K562 (cell line): ENCODE data around the gene PAK1IP1. TPM values are rescaled to one million over a fixed set of nuclear protein-coding genes. Genes with fewer than 3 reads are reported as not detected.
A peak's percentile ranks its signal among the peaks of the same experiment; 100 is the strongest.

Experiments
- CSDE1 ChIP-seq, 2 experiments: fragments of 450-650 bp; IDR thresholded peaks; 2 replicates each; pipeline ENCODE4 v1.6.1; 2016; ENCODE audit warnings: mild to moderate bottlenecking in 1 of 2
- GATA2 ChIP-seq: sonication (generic); formaldehyde crosslinking; IDR thresholded peaks from 2 replicates; pipeline ENCODE4 v1.4.0; 2020; ENCODE audit warnings: mild to moderate bottlenecking, missing genetic modification reagents
- KHSRP ChIP-seq: fragments of 450-650 bp; IDR thresholded peaks from 2 replicates; pipeline ENCODE4 v1.6.1; 2017
- MNT ChIP-seq, 2 experiments: fragments of 450-650 bp; conservative IDR thresholded peaks; 2 replicates each; pipeline ENCODE4 v1.6.1; 2017; ENCODE audit warnings: mild to moderate bottlenecking in 2 of 2, moderate library complexity in 2 of 2
- PATZ1 ChIP-seq: fragments of 250-450 bp; sonication (Bioruptor Pico); IDR thresholded peaks from 2 replicates; pipeline ENCODE4 v1.5.0; 2020; ENCODE audit warnings: mild to moderate bottlenecking, borderline replicate concordance
- POLR2H ChIP-seq: IDR thresholded peaks from 2 replicates; pipeline ENCODE4 v1.6.1; 2016; ENCODE audit warnings: missing genetic modification characterization, low read depth, mild to moderate bottlenecking, control low read depth, missing compliant biosample characterization, moderate library complexity
- RBBP5 ChIP-seq: fragments of 200-600 bp; sonication (generic); IDR thresholded peaks from 2 replicates; pipeline ENCODE4 v1.6.1; 2012; ENCODE audit warnings: borderline replicate concordance, mild to moderate bottlenecking, low read length, control low read depth, inconsistent platforms; ENCODE audit not compliant: insufficient read depth, poor library complexity, severe bottlenecking
- SAP30 ChIP-seq: fragments of 200-600 bp; sonication (generic); IDR thresholded peaks from 2 replicates; pipeline ENCODE4 v1.6.1; 2012; ENCODE audit warnings: borderline replicate concordance, low read depth, mild to moderate bottlenecking, moderate library complexity, low read length, control low read depth, inconsistent platforms; ENCODE audit not compliant: insufficient read depth, poor library complexity, severe bottlenecking
- SMARCA5 ChIP-seq: fragments of 450-650 bp; IDR thresholded peaks from 2 replicates; pipeline ENCODE4 v1.6.1; 2016
- SNAPC5 ChIP-seq: fragments of 250-450 bp; sonication (Bioruptor Pico); IDR thresholded peaks from 2 replicates; pipeline ENCODE4 v1.8.0; 2021; ENCODE audit warnings: moderate library complexity, mild to moderate bottlenecking, inconsistent platforms
- TARDBP ChIP-seq: fragments of 450-650 bp; IDR thresholded peaks from 2 replicates; pipeline ENCODE4 v1.6.1; 2016
- USF1 ChIP-seq: sonication (generic); formaldehyde crosslinking; IDR thresholded peaks from 2 replicates; pipeline ENCODE4 v1.9.0; 2022; ENCODE audit warnings: mild to moderate bottlenecking, missing genetic modification reagents
- ZC3H8 ChIP-seq: fragments of 450-650 bp; IDR thresholded peaks from 2 replicates; pipeline ENCODE4 v1.6.1; 2017
- ZNF140 ChIP-seq: fragments of 250-450 bp; sonication (Bioruptor Pico); IDR thresholded peaks from 2 replicates; pipeline ENCODE4 v1.8.0; 2021; ENCODE audit warnings: moderate library complexity, mild to moderate bottlenecking, inconsistent platforms
- ZNF224 ChIP-seq: sonication (generic); formaldehyde crosslinking; IDR thresholded peaks from 2 replicates; pipeline ENCODE4 v1.8.0; 2022; ENCODE audit warnings: mild to moderate bottlenecking, missing genetic modification reagents
- ZNF444 ChIP-seq: fragments of 250-450 bp; sonication (Bioruptor Pico); IDR thresholded peaks from 2 replicates; pipeline ENCODE4 v1.4.0; 2020; ENCODE audit warnings: mild to moderate bottlenecking, moderate library complexity
- ZNF512 ChIP-seq: IDR thresholded peaks from 2 replicates; pipeline ENCODE4 v1.6.1; 2016; ENCODE audit warnings: missing genetic modification characterization, missing compliant biosample characterization
- ZNF518B ChIP-seq: fragments of 250-450 bp; sonication (Bioruptor Pico); IDR thresholded peaks from 2 replicates; pipeline ENCODE4 v1.5.0; 2021; ENCODE audit warnings: mild to moderate bottlenecking, moderate library complexity
- polyA plus RNA-seq, 8 experiments: library from polyadenylated mRNA; depleted of rRNA in 4 of 8; stranded (reverse) in 5 of 8; unstranded in 3 of 8; fragments of >200 nt; fragmentation: Nextera tagmentation in 2 of 8; fragmentation: Illumina TruSeq in 1 of 8; extraction: Ambion mirVana in 2 of 8; extraction: Trizol in 1 of 8; gene quantifications; 2 replicates each; pipeline versions ENCODE4 v1.2.1 to v1.2.3, GENCODE V29; 2011 to 2014; ENCODE audit warnings: inconsistent platforms in 1 of 8, missing spikeins in 1 of 8
- total RNA-seq, 7 experiments: library from RNA; depleted of rRNA in 6 of 7; stranded (reverse); fragments of >200 nt in 6 of 7; fragmentation: Illumina TruSeq in 2 of 7; extraction: Trizol in 2 of 7; gene quantifications; 2 replicates each; pipeline versions ENCODE4 v1.2.1 to v1.2.3, GENCODE V29; 2011 to 2021; ENCODE audit warnings: low replicate concordance in 1 of 7

PAK1IP1 gene
- total and polyA plus RNA-seq, 9 of the 15 experiments (the other 6 are each of a cell fraction or from before 2014, with no cell fraction given) = 50.0 to 200 (median 87.0) TPM

- TF ChIP-seq ZNF518B (CRISPR knock-in tag) = no peak
- no peak for TF ChIP-seq SNAPC5 (CRISPR knock-in tag)
- TF ChIP-seq TARDBP = no peak
- peak; percentile 90 for TF ChIP-seq POLR2H (tag)
- TF ChIP-seq CSDE1 (IDR thresholded peaks at IDR 0.05) = no peak
- no peak for TF ChIP-seq SMARCA5
- no peak for TF ChIP-seq ZNF140 (CRISPR knock-in tag)
- TF ChIP-seq MNT (conservative IDR thresholded peaks at IDR 0.05) = peak; percentile 87 to 96
- no peak for TF ChIP-seq ZNF444 (CRISPR knock-in tag)
- TF ChIP-seq PATZ1 (CRISPR knock-in tag) = no peak
- no peak for TF ChIP-seq ZC3H8
- no peak for TF ChIP-seq ZNF512 (tag)
- TF ChIP-seq ZNF224 (CRISPR knock-in tag) = no peak
- peak; percentile 96 for TF ChIP-seq USF1 (CRISPR knock-in tag)
- TF ChIP-seq KHSRP = no peak
- TF ChIP-seq SAP30 = peak; percentile 39
- TF ChIP-seq GATA2 (CRISPR knock-in tag) = no peak
- peak; percentile 65 for TF ChIP-seq RBBP5
These were observed 28.2 kb downstream of the PAK1IP1 start, which contains the start of gene TMEM14C (continued) for GRCh38 chr6:10722820-10723566.
